CD4-positive, alpha-beta T cell (primary cell): ENCODE results near the gene EGFR. TPM values are rescaled to one million over a fixed set of nuclear protein-coding genes. Genes with fewer than 3 reads are reported as not detected.

Experiments
- ATAC-seq: fragments of 200-7000 bp; cut with Tn5 transposase; one replicate; pipeline ENCODE4 v1.10.0; 2022; ENCODE audit warnings: mild to moderate bottlenecking; ENCODE audit not compliant: poor library complexity
- CTCF ChIA-PET: fragments of 350-600 bp; sonication (Branson Sonifier 250); formaldehyde crosslinking; loops from one replicate; lab custom pipeline; 2021; ENCODE audit warnings: antibody characterized with exemption, inconsistent platforms; lab: Charles Lee
- POLR2A ChIA-PET: fragments of 350-600 bp; sonication (Branson Sonifier 250); formaldehyde crosslinking; loops from one replicate; lab custom pipeline; 2021; ENCODE audit warnings: antibody characterized with exemption, inconsistent platforms; lab: Charles Lee
- DNase-seq, 14 experiments: peaks; one replicate each; pipeline ENCODE4 v3.0.0-alpha.2; 2013 to 2020; ENCODE audit warnings: mixed read lengths in 2 of 14
- H3K27ac ChIP-seq, 2 donors: one replicate each; pipeline versions ENCODE4 v1.5.1 to v1.7.0; 2013; ENCODE audit warnings: low read length in 2 of 2, low read depth in 1 of 2, mild to moderate bottlenecking in 1 of 2
- H3K27me3 ChIP-seq, 2 experiments: 1 replicate in 1 of 2; 2 replicates in 1 of 2; pipeline versions ENCODE4 v1.6.1 to v1.7.0; 2013; ENCODE audit warnings: low read length in 2 of 2, control low read depth in 1 of 2, mild to moderate bottlenecking in 1 of 2, moderate library complexity in 1 of 2; ENCODE audit not compliant: insufficient read depth in 2 of 2, control insufficient read depth in 1 of 2
- H3K36me3 ChIP-seq: one replicate; pipeline ENCODE4 v1.6.1; 2013; ENCODE audit warnings: low read length, control low read depth; ENCODE audit not compliant: insufficient read depth
- H3K4me1 ChIP-seq: one replicate; pipeline ENCODE4 v1.6.1; 2013; ENCODE audit warnings: low read length, control low read depth; ENCODE audit not compliant: insufficient read depth
- H3K4me3 ChIP-seq: one replicate; pipeline ENCODE4 v1.5.1; 2013; ENCODE audit warnings: mild to moderate bottlenecking, low read length, moderate library complexity
- H3K9me3 ChIP-seq, 2 experiments: 1 replicate in 1 of 2; 2 replicates in 1 of 2; pipeline versions ENCODE4 v1.6.1 to v1.7.0; 2013; ENCODE audit warnings: low read length in 2 of 2, mild to moderate bottlenecking in 2 of 2, control low read depth in 1 of 2, moderate library complexity in 1 of 2; ENCODE audit not compliant: control insufficient read depth in 1 of 2, insufficient read depth in 1 of 2
- H3K27ac Mint-ChIP-seq: one replicate; pipeline ENCODE4 v1.8.0; 2020; ENCODE audit warnings: mixed read lengths
- H3K27me3 Mint-ChIP-seq: one replicate; pipeline ENCODE4 v1.8.0; 2021; ENCODE audit warnings: mixed read lengths
- H3K36me3 Mint-ChIP-seq: one replicate; pipeline ENCODE4 v1.8.0; 2021; ENCODE audit warnings: low read depth, mixed read lengths
- H3K4me1 Mint-ChIP-seq: one replicate; pipeline ENCODE4 v1.8.0; 2021; ENCODE audit warnings: low read depth, mixed read lengths
- H3K4me3 Mint-ChIP-seq: one replicate; pipeline ENCODE4 v1.8.0; 2020; ENCODE audit warnings: mild to moderate bottlenecking, mixed read lengths
- H3K9me3 Mint-ChIP-seq: one replicate; pipeline ENCODE4 v1.8.0; 2020; ENCODE audit warnings: mixed read lengths
- intact Hi-C, 2 experiments: fragments of 100-400 bp; cut with DNase I in 1 of 2; cut with micrococcal nuclease in 1 of 2; formaldehyde crosslinking; loops; one replicate each; pipeline versions ENCODE4 v1.15.1 to v1.9.0; 2023 to 2025; cut with DNase I, micrococcal nuclease
- total RNA-seq, 174 experiments: library from RNA in 2 of 174; stranded (reverse) in 2 of 174; gene quantifications; one replicate each; pipeline ENCODE4 v1.2.3 and lab custom pipeline; 2021 to 2026
- TF ChIP-seq, protein P1 (sequence below): fragments of 200-600 bp; IDR thresholded peaks from one replicate; pipeline ENCODE4 v1.8.0; 2022; ENCODE audit warnings: antibody characterized with exemption, mild to moderate bottlenecking

EGFR gene
- total RNA-seq, 2 experiments from 2014 or later: not detected

DNA sequence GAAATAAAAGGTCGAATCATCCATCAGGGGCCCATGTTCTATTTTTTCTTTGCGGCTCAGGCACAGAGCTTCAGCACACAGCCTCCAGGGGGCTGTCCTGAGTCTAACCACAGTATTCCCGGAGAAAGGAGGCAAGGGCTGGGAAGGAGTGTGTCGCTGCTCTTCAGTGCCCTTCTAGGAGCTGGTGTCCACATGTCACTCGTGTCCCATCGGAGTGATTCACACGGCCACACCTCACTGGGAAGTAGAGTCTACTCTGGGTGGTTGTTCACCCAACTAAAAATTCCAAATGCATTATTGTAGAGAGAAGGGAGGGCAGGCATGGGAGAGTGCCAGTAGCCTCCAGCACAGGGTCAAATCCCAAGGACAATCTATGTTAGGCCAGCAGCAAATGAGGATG, 231.5 kb downstream of the EGFR start:
- DNase-seq (no peak), ATAC-seq (no peak)
- Mint-ChIP-seq H3K27ac (no peak overlapping the region), H3K4me3 (no peak overlapping the region), H3K9me3 (no peaks in the 10 kb centered on the region), H3K4me1 (peaks cover 2% of the 10 kb centered on the region), H3K36me3 (no peaks in the 10 kb centered on the region), H3K27me3 (peaks cover 59% of the 10 kb centered on the region)
- TF ChIP-seq, protein P1, sequence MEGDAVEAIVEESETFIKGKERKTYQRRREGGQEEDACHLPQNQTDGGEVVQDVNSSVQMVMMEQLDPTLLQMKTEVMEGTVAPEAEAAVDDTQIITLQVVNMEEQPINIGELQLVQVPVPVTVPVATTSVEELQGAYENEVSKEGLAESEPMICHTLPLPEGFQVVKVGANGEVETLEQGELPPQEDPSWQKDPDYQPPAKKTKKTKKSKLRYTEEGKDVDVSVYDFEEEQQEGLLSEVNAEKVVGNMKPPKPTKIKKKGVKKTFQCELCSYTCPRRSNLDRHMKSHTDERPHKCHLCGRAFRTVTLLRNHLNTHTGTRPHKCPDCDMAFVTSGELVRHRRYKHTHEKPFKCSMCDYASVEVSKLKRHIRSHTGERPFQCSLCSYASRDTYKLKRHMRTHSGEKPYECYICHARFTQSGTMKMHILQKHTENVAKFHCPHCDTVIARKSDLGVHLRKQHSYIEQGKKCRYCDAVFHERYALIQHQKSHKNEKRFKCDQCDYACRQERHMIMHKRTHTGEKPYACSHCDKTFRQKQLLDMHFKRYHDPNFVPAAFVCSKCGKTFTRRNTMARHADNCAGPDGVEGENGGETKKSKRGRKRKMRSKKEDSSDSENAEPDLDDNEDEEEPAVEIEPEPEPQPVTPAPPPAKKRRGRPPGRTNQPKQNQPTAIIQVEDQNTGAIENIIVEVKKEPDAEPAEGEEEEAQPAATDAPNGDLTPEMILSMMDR: no peak
- Histone ChIP-seq H3K4me1 (peaks cover 12% of the 10 kb centered on the region), H3K4me3 (no peak overlapping the region), H3K9me3 (no peaks in the 10 kb centered on the region), H3K27me3 (peaks cover 20 to 40% of the 10 kb centered on the region in 2 experiments), H3K27ac (no peak overlapping the region), H3K36me3 (no peaks in the 10 kb centered on the region)
- intact Hi-C loops: loop anchor here in 1 of 2 experiments (10.0 kb wide), 1 partner anchor 714 kb away; the partner anchor contains the start of gene NIPSNAP2
- ChIA-PET CTCF (no interaction called here), POLR2A (no interaction called here)

DNA sequence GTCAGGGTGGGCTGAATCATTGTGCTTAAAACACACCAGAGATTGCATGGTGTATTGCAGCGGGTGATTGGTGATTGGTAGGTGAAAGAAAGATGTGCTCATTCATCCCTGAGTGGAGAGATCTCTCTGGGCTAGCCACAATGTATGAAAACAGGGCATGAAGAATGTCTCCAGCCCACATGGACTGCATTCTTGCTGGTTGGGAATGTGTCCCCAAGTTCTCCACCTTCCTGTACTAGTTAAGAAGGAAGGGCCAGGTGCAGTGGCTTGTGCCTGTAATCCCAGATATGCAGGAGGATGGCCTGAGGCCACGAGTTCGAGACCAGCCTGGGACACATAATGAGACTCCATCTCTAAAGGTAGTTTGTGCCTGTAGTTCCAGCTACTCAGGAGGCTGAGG, 232.5 kb downstream of the EGFR start:
- ChIA-PET POLR2A (no interaction called here), CTCF (no interaction called here)
- no peak overlapping the region for H3K27ac Mint-ChIP-seq
- H3K27me3 Mint-ChIP-seq: peaks cover 64% of the 10 kb centered on the region
- no peak overlapping the region for H3K27ac ChIP-seq
- H3K4me1 ChIP-seq: peaks cover 18% of the 10 kb centered on the region
- TF ChIP-seq, protein P1: no peak
- H3K9me3 ChIP-seq: no peaks in the 10 kb centered on the region
- peaks cover 8% of the 10 kb centered on the region for H3K4me1 Mint-ChIP-seq
- H3K4me3 ChIP-seq: no peak overlapping the region
- H3K9me3 Mint-ChIP-seq: no peaks in the 10 kb centered on the region
- peaks cover 28 to 37% of the 10 kb centered on the region in 2 experiments for H3K27me3 ChIP-seq
- no peak for ATAC-seq
- no peaks in the 10 kb centered on the region for H3K36me3 ChIP-seq
- no peaks in the 10 kb centered on the region for H3K36me3 Mint-ChIP-seq
- DNase-seq: no peak
- no peak overlapping the region for H3K4me3 Mint-ChIP-seq
- intact Hi-C loops: loop anchor here in 1 of 2 experiments (10.0 kb wide), 1 partner anchor 713 kb away; the partner anchor contains the start of gene NIPSNAP2

DNA sequence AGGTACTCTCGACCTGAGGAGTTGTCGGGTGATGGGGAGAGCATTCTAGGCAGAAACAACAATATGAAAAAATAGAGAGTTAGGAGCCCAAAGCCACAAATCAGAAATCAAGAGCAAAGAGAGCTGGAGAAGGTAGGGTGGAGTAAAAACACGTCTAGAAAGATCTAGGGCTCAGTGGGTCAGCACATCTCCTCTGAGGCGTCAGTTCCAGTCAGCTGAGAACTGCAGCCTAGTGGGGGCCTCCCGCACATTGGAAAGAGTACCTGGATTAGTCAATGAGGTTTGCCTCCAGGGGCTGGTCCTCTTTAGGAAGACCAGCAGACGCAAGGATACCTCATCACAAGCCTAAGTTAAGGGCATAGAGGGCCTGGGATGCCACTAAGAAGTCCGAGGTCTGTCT, 233.1 kb downstream of the EGFR start:
- CTCF ChIA-PET: no interaction called here
- Histone ChIP-seq H3K4me1 (peaks cover 18% of the 10 kb centered on the region), H3K27me3 (peaks cover 29 to 34% of the 10 kb centered on the region in 2 experiments), H3K27ac (no peak overlapping the region), H3K4me3 (no peak overlapping the region), H3K36me3 (no peaks in the 10 kb centered on the region), H3K9me3 (no peaks in the 10 kb centered on the region)
- no peaks in the 10 kb centered on the region for H3K9me3 Mint-ChIP-seq
- POLR2A ChIA-PET: no interaction called here
- no peaks in the 10 kb centered on the region for H3K36me3 Mint-ChIP-seq
- peaks cover 8% of the 10 kb centered on the region for H3K4me1 Mint-ChIP-seq
- H3K27me3 Mint-ChIP-seq: peaks cover 66% of the 10 kb centered on the region
- DNase-seq (no peak), ATAC-seq (no peak)
- TF ChIP-seq, protein P1: no peak
- intact Hi-C loops: loop anchor here in 1 of 2 experiments (10.0 kb wide), 1 partner anchor 713 kb away; the partner anchor contains the start of gene NIPSNAP2
- H3K27ac Mint-ChIP-seq: no peak overlapping the region
- peak overlapping the region; percentile 11 for H3K4me3 Mint-ChIP-seq
